LNCaP clone FGC (cell line): ENCODE data around the gene BRINP3.

Experiments
- DNase-seq: peaks from one replicate; pipeline ENCODE4 v3.0.0-alpha.2; 2011; ENCODE audit warnings: low read depth
- H3K4me3 ChIP-seq: 2 replicates; pipeline ENCODE4 v1.5.1; 2011; ENCODE audit warnings: mild to moderate bottlenecking, low read depth, low read length, control low read depth
- CTCF ChIP-seq: IDR thresholded peaks from 2 replicates; pipeline ENCODE4 v1.5.1; 2012; ENCODE audit warnings: mild to moderate bottlenecking; ENCODE audit not compliant: control insufficient read depth, insufficient read depth; ENCODE audit errors: extremely low read depth

The BRINP3 gene

GRCh38 chr1:190338829-190339228, 138.8 kb downstream of the BRINP3 start:
- DNase-seq = no peak
- no peak overlapping the region for H3K4me3 ChIP-seq
- no peak for TF ChIP-seq CTCF

GRCh38 chr1:190328871-190329270, 148.8 kb downstream of the BRINP3 start:
- H3K4me3 ChIP-seq = no peak overlapping the region
- no peak for TF ChIP-seq CTCF
- DNase-seq = no peak

GRCh38 chr1:190328361-190328760, 149.3 kb downstream of the BRINP3 start:
- no peak overlapping the region for H3K4me3 ChIP-seq
- no peak for TF ChIP-seq CTCF
- DNase-seq = no peak

- no peak for TF ChIP-seq CTCF
- DNase-seq = peak; percentile 31
- H3K4me3 ChIP-seq = no peak overlapping the region
Observed at GRCh38 chr1:190327271-190327670, 150.4 kb downstream of the BRINP3 start.

- no peak for DNase-seq
- no peak for TF ChIP-seq CTCF
- no peak overlapping the region for H3K4me3 ChIP-seq
Observed at GRCh38 chr1:190323530-190323929, 154.1 kb downstream of the BRINP3 start.

GRCh38 chr1:190322274-190322673, 155.4 kb downstream of the BRINP3 start:
- H3K4me3 ChIP-seq = no peak overlapping the region
- no peak for DNase-seq
- no peak for TF ChIP-seq CTCF

GRCh38 chr1:190320952-190321351, 156.7 kb downstream of the BRINP3 start:
- DNase-seq = peak; percentile 25
- peak; percentile 74 for TF ChIP-seq CTCF
- H3K4me3 ChIP-seq = no peak overlapping the region
